H1 (cell line): Measurements from ENCODE around the gene NREP. TPM values are rescaled to one million over a fixed set of nuclear protein-coding genes. Genes with fewer than 3 reads are reported as not detected.

Source experiments
- SIRT6 ChIP-seq: IDR thresholded peaks from one replicate; pipeline ENCODE4 v1.7.1; 2012; ENCODE audit warnings: low read length, inconsistent platforms
- ZNF274 ChIP-seq: IDR thresholded peaks from 2 replicates; pipeline ENCODE4 v1.7.0; 2012; ENCODE audit warnings: low read length, borderline replicate concordance; ENCODE audit errors: extremely low read depth
- polyA plus RNA-seq, 7 experiments: library from polyadenylated mRNA; depleted of rRNA in 3 of 7; stranded (reverse) in 5 of 7; unstranded in 2 of 7; fragments of >200 nt in 5 of 7; fragments of 200-250 nt in 2 of 7; gene quantifications; 1 replicate in 5 of 7; 2 replicates in 1 of 7; 4 replicates in 1 of 7; pipeline versions ENCODE4 v1.2.1 to v1.2.3, GENCODE V29; 2011 to 2013; ENCODE audit warnings: missing spikeins in 2 of 7, mixed read lengths in 2 of 7
- total RNA-seq: library from RNA; stranded (reverse); fragmentation: NEBNext Ultra II Directional; extraction: Animal tissue kit (Norgen Biotek cat#: 25700); gene quantifications from 2 replicates; pipeline ENCODE4 v1.2.1, GENCODE V29; 2021
- TF ChIP-seq, protein P1 (sequence below): fragments of 300-600 bp; sonication (generic); IDR thresholded peaks from 2 replicates; pipeline ENCODE4 v1.7.1; 2012; ENCODE audit warnings: low read length, moderate library complexity, mild to moderate bottlenecking, inconsistent platforms; ENCODE audit not compliant: insufficient replicate concordance

NREP gene
- total and polyA plus RNA-seq, 2 of the 8 experiments (the other 6 are each of a cell fraction or from before 2014, with no cell fraction given), result 254 to 301 TPM

GRCh38 chr5:111730659-111731382 is 26.2 kb downstream of the NREP start (continued):
- TF ChIP-seq, protein P1, sequence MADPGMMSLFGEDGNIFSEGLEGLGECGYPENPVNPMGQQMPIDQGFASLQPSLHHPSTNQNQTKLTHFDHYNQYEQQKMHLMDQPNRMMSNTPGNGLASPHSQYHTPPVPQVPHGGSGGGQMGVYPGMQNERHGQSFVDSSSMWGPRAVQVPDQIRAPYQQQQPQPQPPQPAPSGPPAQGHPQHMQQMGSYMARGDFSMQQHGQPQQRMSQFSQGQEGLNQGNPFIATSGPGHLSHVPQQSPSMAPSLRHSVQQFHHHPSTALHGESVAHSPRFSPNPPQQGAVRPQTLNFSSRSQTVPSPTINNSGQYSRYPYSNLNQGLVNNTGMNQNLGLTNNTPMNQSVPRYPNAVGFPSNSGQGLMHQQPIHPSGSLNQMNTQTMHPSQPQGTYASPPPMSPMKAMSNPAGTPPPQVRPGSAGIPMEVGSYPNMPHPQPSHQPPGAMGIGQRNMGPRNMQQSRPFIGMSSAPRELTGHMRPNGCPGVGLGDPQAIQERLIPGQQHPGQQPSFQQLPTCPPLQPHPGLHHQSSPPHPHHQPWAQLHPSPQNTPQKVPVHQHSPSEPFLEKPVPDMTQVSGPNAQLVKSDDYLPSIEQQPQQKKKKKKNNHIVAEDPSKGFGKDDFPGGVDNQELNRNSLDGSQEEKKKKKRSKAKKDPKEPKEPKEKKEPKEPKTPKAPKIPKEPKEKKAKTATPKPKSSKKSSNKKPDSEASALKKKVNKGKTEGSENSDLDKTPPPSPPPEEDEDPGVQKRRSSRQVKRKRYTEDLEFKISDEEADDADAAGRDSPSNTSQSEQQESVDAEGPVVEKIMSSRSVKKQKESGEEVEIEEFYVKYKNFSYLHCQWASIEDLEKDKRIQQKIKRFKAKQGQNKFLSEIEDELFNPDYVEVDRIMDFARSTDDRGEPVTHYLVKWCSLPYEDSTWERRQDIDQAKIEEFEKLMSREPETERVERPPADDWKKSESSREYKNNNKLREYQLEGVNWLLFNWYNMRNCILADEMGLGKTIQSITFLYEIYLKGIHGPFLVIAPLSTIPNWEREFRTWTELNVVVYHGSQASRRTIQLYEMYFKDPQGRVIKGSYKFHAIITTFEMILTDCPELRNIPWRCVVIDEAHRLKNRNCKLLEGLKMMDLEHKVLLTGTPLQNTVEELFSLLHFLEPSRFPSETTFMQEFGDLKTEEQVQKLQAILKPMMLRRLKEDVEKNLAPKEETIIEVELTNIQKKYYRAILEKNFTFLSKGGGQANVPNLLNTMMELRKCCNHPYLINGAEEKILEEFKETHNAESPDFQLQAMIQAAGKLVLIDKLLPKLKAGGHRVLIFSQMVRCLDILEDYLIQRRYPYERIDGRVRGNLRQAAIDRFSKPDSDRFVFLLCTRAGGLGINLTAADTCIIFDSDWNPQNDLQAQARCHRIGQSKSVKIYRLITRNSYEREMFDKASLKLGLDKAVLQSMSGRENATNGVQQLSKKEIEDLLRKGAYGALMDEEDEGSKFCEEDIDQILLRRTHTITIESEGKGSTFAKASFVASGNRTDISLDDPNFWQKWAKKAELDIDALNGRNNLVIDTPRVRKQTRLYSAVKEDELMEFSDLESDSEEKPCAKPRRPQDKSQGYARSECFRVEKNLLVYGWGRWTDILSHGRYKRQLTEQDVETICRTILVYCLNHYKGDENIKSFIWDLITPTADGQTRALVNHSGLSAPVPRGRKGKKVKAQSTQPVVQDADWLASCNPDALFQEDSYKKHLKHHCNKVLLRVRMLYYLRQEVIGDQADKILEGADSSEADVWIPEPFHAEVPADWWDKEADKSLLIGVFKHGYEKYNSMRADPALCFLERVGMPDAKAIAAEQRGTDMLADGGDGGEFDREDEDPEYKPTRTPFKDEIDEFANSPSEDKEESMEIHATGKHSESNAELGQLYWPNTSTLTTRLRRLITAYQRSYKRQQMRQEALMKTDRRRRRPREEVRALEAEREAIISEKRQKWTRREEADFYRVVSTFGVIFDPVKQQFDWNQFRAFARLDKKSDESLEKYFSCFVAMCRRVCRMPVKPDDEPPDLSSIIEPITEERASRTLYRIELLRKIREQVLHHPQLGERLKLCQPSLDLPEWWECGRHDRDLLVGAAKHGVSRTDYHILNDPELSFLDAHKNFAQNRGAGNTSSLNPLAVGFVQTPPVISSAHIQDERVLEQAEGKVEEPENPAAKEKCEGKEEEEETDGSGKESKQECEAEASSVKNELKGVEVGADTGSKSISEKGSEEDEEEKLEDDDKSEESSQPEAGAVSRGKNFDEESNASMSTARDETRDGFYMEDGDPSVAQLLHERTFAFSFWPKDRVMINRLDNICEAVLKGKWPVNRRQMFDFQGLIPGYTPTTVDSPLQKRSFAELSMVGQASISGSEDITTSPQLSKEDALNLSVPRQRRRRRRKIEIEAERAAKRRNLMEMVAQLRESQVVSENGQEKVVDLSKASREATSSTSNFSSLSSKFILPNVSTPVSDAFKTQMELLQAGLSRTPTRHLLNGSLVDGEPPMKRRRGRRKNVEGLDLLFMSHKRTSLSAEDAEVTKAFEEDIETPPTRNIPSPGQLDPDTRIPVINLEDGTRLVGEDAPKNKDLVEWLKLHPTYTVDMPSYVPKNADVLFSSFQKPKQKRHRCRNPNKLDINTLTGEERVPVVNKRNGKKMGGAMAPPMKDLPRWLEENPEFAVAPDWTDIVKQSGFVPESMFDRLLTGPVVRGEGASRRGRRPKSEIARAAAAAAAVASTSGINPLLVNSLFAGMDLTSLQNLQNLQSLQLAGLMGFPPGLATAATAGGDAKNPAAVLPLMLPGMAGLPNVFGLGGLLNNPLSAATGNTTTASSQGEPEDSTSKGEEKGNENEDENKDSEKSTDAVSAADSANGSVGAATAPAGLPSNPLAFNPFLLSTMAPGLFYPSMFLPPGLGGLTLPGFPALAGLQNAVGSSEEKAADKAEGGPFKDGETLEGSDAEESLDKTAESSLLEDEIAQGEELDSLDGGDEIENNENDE, result no peak
- no peak for TF ChIP-seq ZNF274
- no peak for TF ChIP-seq SIRT6
